Measurements from ENCODE around the gene ALK.

ALK gene

DNA sequence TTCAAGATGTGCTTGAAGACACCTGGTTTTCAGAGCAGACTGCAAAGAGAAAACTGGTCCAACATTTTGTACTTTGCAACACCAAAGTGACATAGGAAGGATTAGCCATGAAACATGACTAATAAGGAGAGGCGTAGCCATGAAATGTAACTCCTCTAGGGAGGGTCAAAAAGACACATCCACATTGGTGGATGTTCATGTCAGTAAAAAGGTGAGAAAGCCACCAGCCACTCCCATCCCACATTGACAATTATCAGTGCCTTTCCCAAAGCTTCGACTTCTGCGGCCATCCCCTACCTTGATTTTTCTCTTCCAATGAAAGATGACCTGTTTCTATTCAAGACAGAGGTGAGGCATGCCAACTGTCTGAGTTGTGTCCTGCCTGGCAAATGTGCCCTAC is 223.2 kb downstream of the ALK start:
- DNase-seq = no peak
- intact Hi-C loops (cut with DNase I) = no loop called here

GRCh38 chr2:29697715-29698114 is 223.7 kb downstream of the ALK start:
- intact Hi-C loops (cut with DNase I) = no loop called here
- DNase-seq = no peak

- DNase-seq = no peak
- intact Hi-C loops (cut with DNase I) = no loop called here
These were observed 224.2 kb downstream of the ALK start for GRCh38 chr2:29697181-29697580.

DNA sequence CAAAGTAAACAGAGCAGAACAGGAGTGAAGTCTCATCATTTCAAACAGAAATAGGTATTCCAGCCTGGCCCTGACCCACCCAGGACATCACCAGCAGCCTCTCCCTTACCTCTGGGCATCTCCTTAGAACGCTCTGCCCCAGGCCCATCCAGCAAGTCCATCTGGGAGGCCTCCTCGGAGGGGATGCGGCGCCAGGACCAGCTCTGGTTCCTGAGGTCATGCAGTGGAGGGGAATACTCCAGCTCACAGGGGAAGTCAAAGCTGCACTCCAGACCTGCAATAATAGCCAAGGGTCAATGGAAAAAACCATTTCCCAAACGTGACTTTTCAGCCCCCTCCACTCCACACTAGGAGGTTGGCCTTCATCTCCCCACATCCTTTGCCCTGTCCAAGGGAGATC is 226.6 kb downstream of the ALK start:
- intact Hi-C loops (cut with DNase I) = no loop called here
- DNase-seq = no peak

DNA sequence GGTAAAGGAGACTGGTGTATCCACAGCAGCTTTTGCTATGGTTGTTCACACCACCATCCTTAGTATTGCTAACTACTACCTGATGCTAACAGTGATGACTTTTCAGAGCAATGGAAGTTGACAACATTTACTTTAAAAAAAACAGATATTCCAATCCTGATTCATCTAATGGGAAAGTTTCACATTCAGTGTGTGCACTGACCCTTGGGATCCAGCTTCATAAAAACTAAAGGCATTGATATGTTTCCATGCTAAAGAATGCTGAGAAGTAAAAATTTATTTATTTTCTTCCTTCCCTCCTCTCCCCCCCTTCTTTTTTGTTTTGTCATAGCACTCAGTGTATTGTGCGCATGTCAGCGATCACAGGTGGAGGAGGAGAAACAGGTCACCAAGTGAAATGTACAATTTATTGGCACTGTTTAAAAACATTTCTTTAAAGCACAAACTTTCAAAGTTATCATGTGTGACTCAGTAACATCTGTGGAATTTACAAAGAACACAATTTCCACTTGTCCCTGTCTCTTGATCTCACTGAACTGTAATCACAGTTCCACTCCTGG is 229.9 kb downstream of the ALK start:
- intact Hi-C loops (cut with DNase I) = no loop called here

GRCh38 chr2:29689666-29690065 is 231.7 kb downstream of the ALK start:
- intact Hi-C loops (cut with DNase I) = no loop called here
- DNase-seq = no peak

More for the DNA sequence above, 229.9 kb downstream of the ALK start:
- DNase-seq = no peak

DNA sequence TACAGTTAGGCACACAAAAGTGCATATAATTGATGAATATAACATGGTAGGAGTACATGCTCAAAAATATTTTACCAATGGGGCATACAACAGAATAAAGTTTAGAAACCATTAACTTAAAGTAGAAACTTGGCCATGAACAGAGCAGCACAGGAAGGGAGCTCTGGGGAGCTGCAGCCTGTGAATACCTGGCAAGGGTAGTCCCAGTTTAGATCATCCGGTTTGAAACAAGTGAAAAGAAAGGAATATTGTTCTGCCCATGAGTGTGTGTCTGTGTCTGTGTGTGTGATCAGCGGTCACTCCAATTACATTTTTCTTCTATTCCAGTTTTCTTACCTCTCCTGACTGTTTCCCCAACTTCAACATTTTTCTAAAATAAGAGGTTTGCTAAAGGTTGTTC is 233.0 kb downstream of the ALK start:
- no peak for DNase-seq
- intact Hi-C loops (cut with DNase I) = no loop called here

- intact Hi-C loops (cut with DNase I) = no loop called here
- peak in 3 of 42 donors; percentile 2 to 10 (median 10) for DNase-seq
These were observed 234.3 kb downstream of the ALK start for GRCh38 chr2:29687121-29687520.

DNA sequence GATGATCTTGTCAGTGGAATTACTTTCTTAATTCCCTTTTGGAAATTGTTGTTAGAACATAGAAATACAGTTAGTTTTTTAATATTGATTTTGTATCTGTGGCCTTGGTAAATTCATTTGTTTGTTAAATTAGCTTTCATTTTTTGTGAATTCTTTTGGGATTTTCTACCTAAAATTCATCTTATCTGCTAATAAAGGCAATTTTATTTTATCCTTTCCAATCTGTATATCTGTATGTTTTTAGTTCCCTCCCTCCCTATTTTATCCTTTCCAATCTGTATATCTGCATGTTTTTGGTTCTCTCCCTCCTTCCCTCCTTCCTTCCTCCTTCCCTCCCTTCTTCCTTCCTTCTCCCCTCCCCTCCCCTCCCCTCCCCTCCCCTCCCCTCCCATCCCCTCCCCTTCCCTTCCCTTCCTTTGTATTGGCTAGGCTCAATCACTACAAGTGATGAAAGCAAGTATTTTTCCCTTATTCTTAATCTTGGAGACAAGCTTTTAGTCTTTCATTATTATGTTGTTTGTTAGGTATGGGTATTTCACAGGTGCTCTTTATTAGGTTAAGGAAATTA is 244.4 kb downstream of the ALK start:
- no peak for DNase-seq
- intact Hi-C loops (cut with DNase I) = no loop called here

GRCh38 chr2:29664578-29664977 is 256.8 kb downstream of the ALK start:
- intact Hi-C loops (cut with DNase I) = no loop called here
- no peak for DNase-seq

- DNase-seq = no peak
- intact Hi-C loops (cut with DNase I) = no loop called here
These were observed 258.1 kb downstream of the ALK start for GRCh38 chr2:29663268-29663667.

- intact Hi-C loops (cut with DNase I) = no loop called here
These were observed 258.5 kb downstream of the ALK start for GRCh38 chr2:29662861-29663260.

DNA sequence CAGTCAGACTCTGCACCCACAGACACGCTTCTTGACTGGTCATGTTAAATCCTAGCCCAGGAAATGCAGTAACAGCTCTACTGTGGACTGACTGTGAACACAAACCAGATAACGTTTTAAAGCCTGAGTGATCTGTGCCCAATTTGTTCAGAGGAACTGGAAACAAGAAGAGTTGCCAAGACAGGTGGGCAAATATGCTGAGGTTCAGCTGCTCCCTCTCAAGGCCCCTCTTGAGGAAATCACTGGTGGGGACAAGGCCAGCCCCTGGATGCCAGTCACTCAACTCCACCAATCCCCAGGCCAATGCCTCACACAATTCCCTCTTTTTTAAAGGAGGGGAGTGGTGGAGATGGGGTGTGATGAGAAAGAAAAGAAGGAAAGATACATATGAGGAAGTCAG is 261.2 kb downstream of the ALK start:
- intact Hi-C loops (cut with DNase I) = no loop called here
- DNase-seq = no peak

More at GRCh38 chr2:29662861-29663260, 258.5 kb downstream of the ALK start:
- no peak for DNase-seq

DNA sequence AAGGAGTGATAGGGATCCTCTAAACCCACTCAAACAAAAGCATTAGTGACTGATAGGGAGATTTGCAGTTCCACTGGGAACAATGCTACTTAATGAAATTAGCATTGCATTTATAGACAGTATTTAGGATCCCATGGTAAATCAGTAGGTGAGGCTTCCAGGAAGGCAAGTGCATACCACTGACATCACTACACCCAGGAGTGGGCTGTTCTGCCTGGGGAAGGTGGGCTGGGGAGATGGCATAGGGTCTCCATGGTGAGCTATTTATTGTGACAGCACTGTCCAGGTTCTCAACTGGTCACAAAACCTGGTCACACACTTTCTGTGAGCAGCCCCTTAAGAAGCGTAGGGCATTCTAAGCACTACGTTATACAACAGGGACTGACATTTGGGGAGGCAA is 262.2 kb downstream of the ALK start:
- intact Hi-C loops (cut with DNase I) = no loop called here

GRCh38 chr2:29657674-29658073 is 263.7 kb downstream of the ALK start:
- DNase-seq = peak in 20 of 42 donors; percentile 2 to 58 (median 16)
- intact Hi-C loops (cut with DNase I) = no loop called here

More for the DNA sequence above, 262.2 kb downstream of the ALK start:
- DNase-seq = no peak

DNA sequence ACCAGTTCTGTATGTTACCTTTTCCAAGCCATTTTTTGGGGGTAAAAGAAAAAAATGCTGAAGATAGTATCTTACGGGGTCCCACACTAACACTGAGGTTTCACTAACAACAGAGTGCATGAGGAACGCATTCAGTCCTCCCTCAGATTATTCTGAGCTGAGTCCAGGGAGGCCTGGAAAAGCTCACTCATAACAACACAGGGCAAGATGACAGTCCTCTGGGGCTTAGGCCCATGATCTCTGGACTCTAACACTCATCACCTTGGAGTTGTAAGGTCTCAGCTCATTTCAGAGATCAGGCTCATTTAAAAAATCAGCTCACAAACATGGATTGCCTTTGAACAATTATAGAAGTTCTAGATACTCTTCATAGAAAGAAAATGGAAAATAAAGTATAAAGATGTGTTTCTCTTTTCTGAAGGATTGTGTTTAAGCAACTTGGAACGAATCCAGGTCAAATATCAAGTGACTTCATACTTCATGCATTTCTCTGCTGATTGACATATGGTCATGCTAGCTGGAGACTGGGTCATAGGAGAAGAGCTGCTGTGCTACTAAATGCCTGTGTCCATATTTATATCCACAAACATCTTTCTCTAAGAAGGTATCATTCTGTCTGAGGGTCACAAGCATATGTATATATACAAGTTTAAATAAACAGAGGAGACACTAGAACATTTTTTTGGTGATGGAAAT is 265.8 kb downstream of the ALK start:
- intact Hi-C loops (cut with DNase I) = no loop called here
- no peak for DNase-seq

GRCh38 chr2:29650631-29651097 is 270.7 kb downstream of the ALK start:
- DNase-seq = no peak
- intact Hi-C loops (cut with DNase I) = no loop called here

GRCh38 chr2:29644949-29645348 is 276.4 kb downstream of the ALK start:
- intact Hi-C loops (cut with DNase I) = no loop called here
- DNase-seq = no peak

DNA sequence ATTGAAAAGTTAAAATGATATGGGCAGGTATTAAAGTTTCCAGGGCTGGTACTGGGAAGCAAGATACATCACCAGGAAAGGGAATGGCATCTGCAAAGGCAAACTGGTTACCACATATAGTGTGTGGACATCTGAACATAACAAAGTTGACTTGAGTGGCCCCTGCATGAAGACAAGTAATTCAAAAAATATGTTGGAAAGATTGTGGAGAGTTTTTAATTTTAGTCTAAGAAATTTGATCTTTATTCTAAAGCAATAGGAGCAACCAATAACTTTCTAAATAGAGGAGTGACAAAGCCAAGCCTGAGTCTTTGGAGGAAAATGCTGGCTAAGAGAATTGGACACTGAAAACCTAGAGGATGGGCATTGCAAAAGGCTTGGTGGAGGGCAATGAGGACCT is 278.2 kb downstream of the ALK start:
- DNase-seq = no peak
- intact Hi-C loops (cut with DNase I) = no loop called here

DNA sequence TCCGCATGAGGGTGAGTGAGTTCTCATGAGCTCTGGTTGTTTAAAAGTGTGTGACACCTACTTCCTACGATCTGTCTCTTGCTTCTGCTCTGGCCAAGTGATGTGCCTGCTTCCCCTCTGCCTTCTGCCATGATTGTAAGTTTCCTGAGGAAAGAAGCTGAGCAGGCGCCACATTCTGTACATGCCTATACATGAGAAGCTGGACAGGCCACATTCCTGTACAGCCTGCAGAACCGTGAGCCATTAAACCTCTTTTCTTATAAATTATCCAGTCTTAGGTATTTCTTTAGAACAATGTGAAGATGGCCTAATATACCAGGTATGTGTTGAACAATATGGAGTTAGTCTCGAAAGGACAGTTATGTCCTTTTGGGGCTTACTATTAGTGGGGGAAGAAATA is 281.0 kb downstream of the ALK start:
- DNase-seq = no peak
- intact Hi-C loops (cut with DNase I) = no loop called here

GRCh38 chr2:29638641-29639040 is 282.7 kb downstream of the ALK start:
- intact Hi-C loops (cut with DNase I) = no loop called here
- DNase-seq = no peak
